A549 treated with DMSO at 1 μM for 4 hours (cell line): ENCODE measurements around the gene H2AZ2. TPM values are rescaled to one million over a fixed set of nuclear protein-coding genes. Genes with fewer than 3 reads are reported as not detected.

Experiments
- total RNA-seq: library from RNA; stranded (reverse); fragments of 200-300 nt; extraction: Qiagen RNA extraction; gene quantifications from 5 replicates; pipeline ENCODE4 v1.2.3, GENCODE V29; 2022; ENCODE audit warnings: low read depth

H2AZ2 gene
- total RNA-seq = 209 to 262 TPM (median 258 TPM) in 5 replicates

DNA sequence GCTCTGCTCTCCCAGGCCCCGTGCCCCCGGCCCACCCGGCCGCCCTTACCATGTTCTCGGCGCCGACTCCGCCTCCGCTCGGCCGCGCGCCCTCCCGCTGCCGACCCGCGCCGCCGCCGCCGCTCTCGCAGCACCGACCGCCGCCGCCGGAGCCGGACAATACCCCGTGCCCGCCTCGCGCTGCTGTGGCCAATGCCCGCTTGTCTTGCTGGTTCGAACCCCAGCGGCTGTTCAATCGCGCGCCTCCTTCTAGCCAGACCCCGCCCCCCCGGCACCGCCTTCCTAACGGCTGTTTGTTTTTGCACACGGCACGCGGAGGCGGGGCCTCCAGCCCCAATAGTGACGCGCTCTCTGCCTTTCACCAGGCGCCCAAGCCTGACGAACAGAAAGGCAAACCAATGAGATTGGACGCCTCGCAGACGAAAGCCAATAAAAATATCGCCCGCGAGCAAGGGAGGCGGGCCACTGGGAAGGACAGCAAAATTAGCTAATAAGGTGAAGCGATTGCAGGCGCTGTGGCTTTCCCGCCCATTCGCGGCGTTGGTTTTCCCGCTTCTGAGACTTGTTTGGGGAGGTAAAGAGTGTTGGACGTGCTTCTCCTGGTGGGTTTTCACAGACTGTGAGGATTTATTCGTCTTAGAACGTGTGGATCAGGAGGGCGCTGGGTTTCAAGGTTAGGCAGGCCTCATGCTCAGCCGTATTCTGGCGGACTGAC is at the start of gene H2AZ2:
H2AZ2 (minus strand) TSS at position 168 of the 715 bp plus-strand sequence; CDS start at position 52, 116 bp downstream.

DNA sequence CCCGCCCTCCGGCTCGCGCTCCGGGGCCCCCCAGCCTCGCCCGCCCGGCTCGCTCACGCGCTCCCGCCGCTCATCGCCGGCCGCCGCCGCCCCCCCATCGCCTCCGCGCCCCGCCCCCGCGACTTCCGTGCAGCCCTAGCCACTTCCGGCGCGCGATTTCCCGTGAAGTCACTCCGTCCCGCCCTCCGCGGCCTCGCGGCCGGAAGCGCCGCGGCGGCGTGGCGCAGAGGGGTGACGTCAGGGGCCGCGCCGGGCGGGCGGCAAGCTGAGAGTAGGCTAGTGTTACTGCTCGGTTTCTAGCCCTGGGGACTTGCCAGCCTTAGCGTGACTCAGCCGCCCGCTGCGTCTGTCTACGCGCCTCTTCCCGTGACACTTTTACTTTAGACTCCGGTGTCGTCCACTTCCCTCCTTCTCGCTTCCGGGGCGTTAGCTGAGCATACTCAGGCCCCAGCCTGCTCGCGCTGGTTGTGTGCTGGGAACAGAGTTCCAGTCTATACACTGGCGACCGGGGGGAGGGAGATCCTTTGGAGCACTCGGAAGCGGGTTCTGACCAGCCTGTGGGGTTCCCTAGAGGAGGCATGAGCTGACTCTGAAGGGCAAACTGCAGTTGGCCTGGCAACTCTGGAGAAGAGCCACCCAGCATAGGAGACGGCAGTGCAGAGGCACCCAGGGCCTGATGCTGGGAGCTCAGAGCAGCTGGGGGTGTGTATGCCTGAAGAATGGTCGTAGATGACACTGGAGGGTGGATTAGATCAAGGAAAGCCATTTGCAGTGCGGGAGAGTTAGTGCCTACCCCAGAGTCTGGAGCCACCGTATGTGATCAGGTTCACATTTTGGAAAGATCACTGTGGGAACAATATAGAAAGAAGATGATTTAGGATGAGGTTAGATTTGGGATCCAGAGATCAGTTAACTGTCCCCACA is 37.8 kb upstream of the H2AZ2 start, which contains the start of gene PURB:
PURB (minus strand) TSS at position 137 of the 924 bp plus-strand sequence. CDS start 182 bp downstream, outside the sequence.

DNA sequence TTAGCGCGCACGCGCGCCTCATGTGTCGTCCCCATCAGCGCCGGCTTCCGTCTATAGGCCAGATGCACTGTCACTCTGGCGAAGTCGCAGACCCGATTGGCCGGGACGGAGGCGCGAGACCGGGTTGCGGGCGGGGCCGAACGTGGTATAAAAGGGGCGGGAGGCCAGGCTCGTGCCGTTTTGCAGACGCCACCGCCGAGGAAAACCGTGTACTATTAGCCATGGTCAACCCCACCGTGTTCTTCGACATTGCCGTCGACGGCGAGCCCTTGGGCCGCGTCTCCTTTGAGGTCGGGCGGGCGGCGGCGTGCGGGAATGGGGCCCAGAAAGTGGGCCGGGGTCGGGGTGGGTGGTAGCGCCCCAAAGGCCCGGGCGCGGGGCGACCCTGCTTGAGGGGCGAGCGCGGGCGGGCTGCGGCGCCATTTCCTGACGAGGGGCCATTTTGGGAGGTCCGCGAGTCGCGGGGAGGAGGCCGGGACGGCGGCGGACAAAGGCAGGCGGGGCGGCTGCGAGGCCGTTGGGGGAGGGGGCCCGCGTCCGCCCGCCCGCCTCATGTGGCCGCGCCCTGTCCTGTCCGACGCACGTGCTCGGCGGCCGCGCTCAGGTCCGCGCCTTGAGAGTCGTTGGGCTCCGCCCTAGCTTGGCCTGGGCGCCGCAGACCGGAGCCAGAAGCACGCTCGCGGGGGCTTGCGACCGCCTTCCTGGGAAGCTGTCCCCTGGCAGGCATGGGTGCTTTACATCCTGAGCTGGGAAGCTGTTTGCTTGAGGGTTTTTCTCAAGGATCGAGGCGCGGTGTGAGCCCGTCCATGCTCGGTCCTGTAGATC is 51.2 kb downstream of the H2AZ2 start, which contains the start of gene PPIA:
PPIA (plus strand) TSS at position 178 of the 825 bp plus-strand sequence; CDS start at position 222, 44 bp downstream.

Other genes starting within 250 kb of the H2AZ2 start
- gene OGDH, start 241.5 kb downstream of the H2AZ2 start, total RNA-seq = 25.9 to 34.0 TPM (median 30.9 TPM) in 5 replicates
- 24.2 to 40.3 TPM (median 36.7 TPM) in 5 replicates for gene ZMIZ2, start 99.2 kb downstream of the H2AZ2 start, total RNA-seq
- 4,827 to 5,540 TPM (median 5,124 TPM) in 5 replicates for gene PPIA, start 51.4 kb downstream of the H2AZ2 start, total RNA-seq
- gene PURB, start 37.4 kb upstream of the H2AZ2 start, total RNA-seq = 11.9 to 14.4 TPM (median 12.1 TPM) in 5 replicates
- 0.07 to 0.13 TPM (median 0.09 TPM) in 5 replicates for gene MYO1G, start 130.9 kb upstream of the H2AZ2 start, total RNA-seq
- 34.0 to 45.1 TPM (median 41.0 TPM) in 5 replicates for gene CCM2, start 152.1 kb upstream of the H2AZ2 start, total RNA-seq
- 0.11 to 0.34 TPM (median 0.18 TPM) in 5 replicates for gene NACAD, start 240.9 kb upstream of the H2AZ2 start, total RNA-seq